Spleen (tissue), 7 donors: Measurements from ENCODE around the gene KIF16B.

ENCODE experiments used
- POLR2AphosphoS5 ChIP-seq, 3 donors: sonication (generic); formaldehyde crosslinking; IDR thresholded peaks; one replicate each; pipeline ENCODE4 v1.5.1; 2017; ENCODE audit warnings: antibody characterized with exemption in 3 of 3
- TF ChIP-seq, protein P1 (sequence below), 11 experiments: fragments of 200-600 bp in 7 of 11; fragments of 450-650 bp in 4 of 11; sonication (generic) in 4 of 11; IDR thresholded peaks in 8 of 11; conservative IDR thresholded peaks in 3 of 11; 1 replicate in 7 of 11; 2 replicates in 4 of 11; pipeline versions ENCODE4 v1.4.0 to v1.8.0; 2016 to 2021; ENCODE audit warnings: antibody characterized with exemption in 11 of 11, inconsistent platforms in 4 of 11, mild to moderate bottlenecking in 1 of 11
- donor health status: DM: no; HTN: no; CAD: no; lungs with moderate emphysema.
- donor health status: DM: no; HTN: no; CAD: no.
- donor health status: DM: no; HTN: no; CAD: no.

DNA sequence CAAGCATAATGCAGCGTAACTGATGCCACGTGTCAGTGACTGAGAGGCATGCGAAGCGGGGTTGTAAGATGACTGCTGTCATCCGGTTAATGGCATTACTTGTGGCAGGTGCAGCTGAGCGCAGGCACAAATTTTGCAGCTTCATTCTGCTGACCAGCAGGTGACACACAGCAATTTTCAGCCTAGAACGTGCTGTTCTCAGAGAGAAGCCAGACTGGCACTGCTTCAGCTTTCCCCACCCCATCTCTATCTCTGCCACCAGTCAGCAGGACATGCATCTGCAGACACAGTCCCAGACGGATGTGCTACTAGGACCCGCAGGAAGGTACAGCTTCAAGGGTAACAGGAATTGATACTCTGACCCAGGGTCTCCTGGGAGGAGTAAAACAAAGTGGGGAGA lies 221.8 kb downstream of the KIF16B start:
- TF ChIP-seq, protein P1, sequence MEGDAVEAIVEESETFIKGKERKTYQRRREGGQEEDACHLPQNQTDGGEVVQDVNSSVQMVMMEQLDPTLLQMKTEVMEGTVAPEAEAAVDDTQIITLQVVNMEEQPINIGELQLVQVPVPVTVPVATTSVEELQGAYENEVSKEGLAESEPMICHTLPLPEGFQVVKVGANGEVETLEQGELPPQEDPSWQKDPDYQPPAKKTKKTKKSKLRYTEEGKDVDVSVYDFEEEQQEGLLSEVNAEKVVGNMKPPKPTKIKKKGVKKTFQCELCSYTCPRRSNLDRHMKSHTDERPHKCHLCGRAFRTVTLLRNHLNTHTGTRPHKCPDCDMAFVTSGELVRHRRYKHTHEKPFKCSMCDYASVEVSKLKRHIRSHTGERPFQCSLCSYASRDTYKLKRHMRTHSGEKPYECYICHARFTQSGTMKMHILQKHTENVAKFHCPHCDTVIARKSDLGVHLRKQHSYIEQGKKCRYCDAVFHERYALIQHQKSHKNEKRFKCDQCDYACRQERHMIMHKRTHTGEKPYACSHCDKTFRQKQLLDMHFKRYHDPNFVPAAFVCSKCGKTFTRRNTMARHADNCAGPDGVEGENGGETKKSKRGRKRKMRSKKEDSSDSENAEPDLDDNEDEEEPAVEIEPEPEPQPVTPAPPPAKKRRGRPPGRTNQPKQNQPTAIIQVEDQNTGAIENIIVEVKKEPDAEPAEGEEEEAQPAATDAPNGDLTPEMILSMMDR (IDR thresholded peaks at IDR 0.05 in 8 of 11, conservative IDR thresholded peaks at IDR 0.05 in 3 of 11), result no peak
- TF ChIP-seq POLR2AphosphoS5 (IDR thresholded peaks at IDR 0.05), result no peak
